Body of pancreas (tissue), 4 donors: Measurements from ENCODE around the gene BACH2. TPM values are rescaled to one million over a fixed set of nuclear protein-coding genes. Genes with fewer than 3 reads are reported as not detected.
"Not testable (repeated sequence)": the region's sequence is repeated elsewhere in the genome, so short reads cannot be mapped to it uniquely, and the experiment has no call there.

Experiments used
- ATAC-seq: fragments of 150-250 bp; one replicate; pipeline ENCODE4 v1.9.1; 2016
- DNase-seq, 4 donors: peaks; one replicate each; pipeline ENCODE4 v3.0.0-alpha.2; 2019
- H3K27ac ChIP-seq, 4 donors: fragments of 200-600 bp; sonication (generic); 1 replicate in 3 of 4; 2 replicates in 1 of 4; pipeline versions ENCODE4 v1.5.1 to v1.6.1; 2016 to 2019; ENCODE audit warnings: mild to moderate bottlenecking in 1 of 4, mixed read lengths in 1 of 4, moderate library complexity in 1 of 4
- H3K27me3 ChIP-seq, 2 donors: fragments of 200-600 bp; sonication (generic); one replicate each; pipeline ENCODE4 v1.6.0; 2016; ENCODE audit warnings: mild to moderate bottlenecking in 1 of 2
- H3K36me3 ChIP-seq, 2 donors: fragments of 200-600 bp; sonication (generic); replicated peaks in 1 of 2; 2 replicates each; pipeline ENCODE4 v1.5.1; 2016; ENCODE audit warnings: low read depth in 2 of 2; ENCODE audit not compliant: insufficient read depth in 1 of 2
- H3K4me1 ChIP-seq: fragments of 200-600 bp; sonication (generic); one replicate; pipeline ENCODE4 v1.6.0; 2016
- H3K4me3 ChIP-seq, 2 donors: fragments of 200-600 bp; sonication (generic); 1 replicate in 1 of 2; 2 replicates in 1 of 2; pipeline ENCODE4 v1.5.1; 2016 to 2019
- H3K9me3 ChIP-seq, 3 donors: fragments of 200-600 bp; sonication (generic); 1 replicate in 2 of 3; 2 replicates in 1 of 3; pipeline ENCODE4 v1.5.1; 2016
- CTCF ChIP-seq, 7 experiments: fragments of 450-650 bp in 4 of 7; fragments of 200-600 bp in 3 of 7; sonication (generic) in 3 of 7; IDR thresholded peaks; one replicate each; pipeline ENCODE4 v1.5.1; 2016 to 2019; ENCODE audit warnings: antibody characterized with exemption in 7 of 7
- POLR2A ChIP-seq, 3 donors: fragments of 450-650 bp; IDR thresholded peaks; one replicate each; pipeline ENCODE4 v1.6.1; 2016; ENCODE audit warnings: antibody characterized with exemption in 3 of 3, mild to moderate bottlenecking in 2 of 3
- WGBS, 2 donors: methylation state at CpG; one replicate each; pipeline ENCODE4 v1.1.5; 2017; 5-methylcytosine and 5-hydroxymethylcytosine counted together
- intact Hi-C: fragments of 100-400 bp; cut with DNase I; formaldehyde crosslinking; loops from one replicate; pipeline ENCODE4 v1.15.1; 2023
- total RNA-seq, 2 donors: library from RNA; depleted of rRNA; stranded (reverse); fragments of >200 nt; gene quantifications; one replicate each; pipeline ENCODE4 v1.1.0, GENCODE V29; 2016

BACH2 gene
- total RNA-seq, 2 donors from 2014 or later, result 2.1 to 3.3 TPM

- no peaks in the 10 kb centered on the region for H3K9me3 ChIP-seq
- no peaks in the 10 kb centered on the region for H3K36me3 ChIP-seq
- H3K27ac ChIP-seq, result no peak overlapping the region
- H3K4me1 ChIP-seq, result peaks cover 21% of the 10 kb centered on the region
- DNase-seq, result peak in 1 of 4 donors; percentile 14
- intact Hi-C loops, result no loop called here
- WGBS, 2 donors, result 74 to 77% methylated on average over 3 of the region's 3 CpGs
- no peak for ATAC-seq
- no peaks in the 10 kb centered on the region for H3K27me3 ChIP-seq
- peak in 2 of 7 experiments; percentile 5 to 15 for TF ChIP-seq CTCF (IDR thresholded peaks at IDR 0.05)
- no peak for TF ChIP-seq POLR2A (IDR thresholded peaks at IDR 0.05)
- no peak overlapping the region for H3K4me3 ChIP-seq
These were observed 84.4 kb downstream of the BACH2 start for GRCh38 chr6:90212274-90212673.

GRCh38 chr6:90209527-90209926 is 87.1 kb downstream of the BACH2 start:
- no peak overlapping the region for H3K27ac ChIP-seq
- WGBS, 2 donors, result 75 to 85% methylated on average over 6 of the region's 6 CpGs
- no peaks in the 10 kb centered on the region for H3K4me1 ChIP-seq
- no peak for ATAC-seq
- H3K4me3 ChIP-seq, result no peak overlapping the region
- H3K36me3 ChIP-seq, result no peaks in the 10 kb centered on the region
- no peaks in the 10 kb centered on the region for H3K9me3 ChIP-seq
- no peaks in the 10 kb centered on the region for H3K27me3 ChIP-seq
- DNase-seq, result no peak
- no peak for TF ChIP-seq POLR2A (IDR thresholded peaks at IDR 0.05)
- no peak for TF ChIP-seq CTCF (IDR thresholded peaks at IDR 0.05)
- intact Hi-C loops, result no loop called here

GRCh38 chr6:90208690-90209089 is 88.0 kb downstream of the BACH2 start:
- H3K9me3 ChIP-seq, H3K27me3 ChIP-seq, H3K4me3 ChIP-seq, DNase-seq, intact Hi-C loops, H3K4me1 ChIP-seq, H3K27ac ChIP-seq, H3K36me3 ChIP-seq, ATAC-seq: not testable (repeated sequence)
- 93 to 100% methylated on average over 2 of the region's 2 CpGs for WGBS, 2 donors

- TF ChIP-seq CTCF (IDR thresholded peaks at IDR 0.05) (no peak), POLR2A (IDR thresholded peaks at IDR 0.05) (no peak)
- no peaks in the 10 kb centered on the region for H3K9me3 ChIP-seq
- ATAC-seq, result no peak
- H3K4me1 ChIP-seq, result no peaks in the 10 kb centered on the region
- WGBS, 2 donors, result 82 to 90% methylated on average over 7 of the region's 7 CpGs
- no peak overlapping the region for H3K27ac ChIP-seq
- DNase-seq, result no peak
- no peaks in the 10 kb centered on the region for H3K36me3 ChIP-seq
- no peaks in the 10 kb centered on the region for H3K27me3 ChIP-seq
- intact Hi-C loops, result no loop called here
- H3K4me3 ChIP-seq, result no peak overlapping the region
These were observed 92.2 kb downstream of the BACH2 start for GRCh38 chr6:90204327-90205056.

GRCh38 chr6:90203672-90204071 is 93.0 kb downstream of the BACH2 start:
- no peaks in the 10 kb centered on the region for H3K27me3 ChIP-seq
- 70 to 92% methylated on average over 5 of the region's 5 CpGs for WGBS, 2 donors
- no peak overlapping the region for H3K27ac ChIP-seq
- no peak for DNase-seq
- H3K4me3 ChIP-seq, result no peak overlapping the region
- intact Hi-C loops, result no loop called here
- no peak for ATAC-seq
- H3K4me1 ChIP-seq, result no peaks in the 10 kb centered on the region
- H3K9me3 ChIP-seq, result no peaks in the 10 kb centered on the region
- no peak for TF ChIP-seq POLR2A (IDR thresholded peaks at IDR 0.05)
- TF ChIP-seq CTCF (IDR thresholded peaks at IDR 0.05), result no peak
- H3K36me3 ChIP-seq, result no peaks in the 10 kb centered on the region
